SU-DHL-6 (cell line): ENCODE measurements around the gene CPVL.

Experiments
- CTCF ChIP-seq: fragments of 200-600 bp; sonication (generic); IDR thresholded peaks from one replicate; pipeline ENCODE4 v1.5.1; 2017; ENCODE audit warnings: antibody characterized with exemption, mild to moderate bottlenecking, low read length, moderate library complexity; ENCODE audit not compliant: insufficient read depth, poor library complexity, severe bottlenecking
- EZH2phosphoT487 ChIP-seq: fragments of 200-600 bp; sonication (generic), shearing (Covaris generic); conservative IDR thresholded peaks from 2 replicates; pipeline ENCODE4 v1.6.1; 2018; ENCODE audit warnings: mild to moderate bottlenecking, antibody characterized with exemption, low read length, moderate library complexity, mixed read lengths

- TF ChIP-seq CTCF = no peak
- no peak for TF ChIP-seq EZH2phosphoT487
Observed at GRCh38 chr7:28984217-28984616, 162.1 kb downstream of the CPVL start.
